GM23248 (cell line): ENCODE results near the gene PPP1R26. TPM values are rescaled to one million over a fixed set of nuclear protein-coding genes. Genes with fewer than 3 reads are reported as not detected.

Source experiments
- DNase-seq: peaks from one replicate; pipeline ENCODE4 v3.0.0-alpha.2; 2015
- H2AFZ ChIP-seq: fragments of 200-600 bp; sonication (generic); 2 replicates; pipeline ENCODE4 v1.6.1; 2016; ENCODE audit warnings: antibody characterized with exemption
- H3F3A ChIP-seq: fragments of 200-600 bp; sonication (generic); 2 replicates; pipeline ENCODE4 v1.6.1; 2016; ENCODE audit warnings: mild to moderate bottlenecking, antibody characterized with exemption, mixed run types; ENCODE audit not compliant: insufficient read depth
- H3K27ac ChIP-seq: fragments of 200-600 bp; sonication (generic); 2 replicates; pipeline ENCODE4 v1.5.1; 2016; ENCODE audit warnings: mild to moderate bottlenecking
- H3K27me3 ChIP-seq: fragments of 200-600 bp; sonication (generic); replicated peaks from 2 replicates; pipeline ENCODE4 v1.6.1; 2016; ENCODE audit warnings: mild to moderate bottlenecking; ENCODE audit not compliant: insufficient read depth
- H3K36me3 ChIP-seq: fragments of 200-600 bp; sonication (generic); 2 replicates; pipeline ENCODE4 v1.6.1; 2016; ENCODE audit warnings: low read depth, mild to moderate bottlenecking
- H3K4me1 ChIP-seq: fragments of 200-600 bp; sonication (generic); 2 replicates; pipeline ENCODE4 v1.6.1; 2016; ENCODE audit warnings: mild to moderate bottlenecking; ENCODE audit not compliant: insufficient read depth
- H3K4me2 ChIP-seq: fragments of 200-600 bp; sonication (generic); one replicate; pipeline ENCODE4 v1.6.1; 2016; ENCODE audit warnings: mild to moderate bottlenecking; ENCODE audit not compliant: unreplicated experiment
- H3K4me3 ChIP-seq: fragments of 200-600 bp; sonication (generic); 2 replicates; pipeline ENCODE4 v1.5.1; 2016; ENCODE audit warnings: mild to moderate bottlenecking
- H3K79me2 ChIP-seq: fragments of 200-600 bp; sonication (generic); 2 replicates; pipeline ENCODE4 v1.6.1; 2016; ENCODE audit warnings: mild to moderate bottlenecking; ENCODE audit not compliant: insufficient read depth
- H3K9ac ChIP-seq: fragments of 200-600 bp; sonication (generic); 2 replicates; pipeline ENCODE4 v1.6.1; 2016; ENCODE audit warnings: mild to moderate bottlenecking
- H3K9me2 ChIP-seq: fragments of 200-600 bp; sonication (generic); 2 replicates; pipeline ENCODE4 v1.6.1; 2016; ENCODE audit warnings: mixed run types, mild to moderate bottlenecking, moderate library complexity; ENCODE audit not compliant: insufficient read depth
- H3K9me3 ChIP-seq: fragments of 200-600 bp; sonication (generic); one replicate; pipeline ENCODE4 v1.6.1; 2017; ENCODE audit warnings: low read depth
- H4K20me1 ChIP-seq: fragments of 200-600 bp; sonication (generic); 2 replicates; pipeline ENCODE4 v1.6.0; 2016; ENCODE audit not compliant: insufficient read depth
- EZH2 ChIP-seq: fragments of 200-600 bp; sonication (generic); IDR thresholded peaks from 2 replicates; pipeline ENCODE4 v1.6.1; 2018; ENCODE audit warnings: antibody characterized with exemption, mild to moderate bottlenecking; ENCODE audit not compliant: insufficient read depth, poor library complexity, severe bottlenecking
- EZH2phosphoT487 ChIP-seq: fragments of 200-600 bp; sonication (generic); IDR thresholded peaks from 2 replicates; pipeline ENCODE4 v1.6.1; 2018; ENCODE audit warnings: antibody characterized with exemption, moderate library complexity, mild to moderate bottlenecking, low read depth; ENCODE audit not compliant: insufficient read depth
- WGBS, 2 experiments: methylation state at CpG; one replicate each; pipeline ENCODE4 v1.1.6; 2015 to 2017; ENCODE audit warnings: low lambda C conversion rate in 2 of 2, low coverage in 1 of 2; ENCODE audit errors: missing lambda C conversion rate in 2 of 2; 5-methylcytosine and 5-hydroxymethylcytosine counted together
- in situ Hi-C: fragments of 300-500 bp; cut with MboI; formaldehyde crosslinking; loops from 2 replicates; pipeline ENCODE4 v1.15.0; 2020
- polyA plus RNA-seq: library from polyadenylated mRNA; unstranded; fragments of >200 nt; fragmentation: Nextera tagmentation; extraction: Ambion mirVana; gene quantifications from 2 replicates; pipeline ENCODE4 v1.2.1, GENCODE V29; 2016
- total RNA-seq: library from RNA; depleted of rRNA; stranded (reverse); fragments of >200 nt; shearing (Covaris generic); gene quantifications from 2 replicates; pipeline ENCODE4 v1.2.3, GENCODE V29; 2014

Gene PPP1R26
- total and polyA plus RNA-seq, 2 experiments from 2014 or later = 2.2 to 13.4 TPM

DNA sequence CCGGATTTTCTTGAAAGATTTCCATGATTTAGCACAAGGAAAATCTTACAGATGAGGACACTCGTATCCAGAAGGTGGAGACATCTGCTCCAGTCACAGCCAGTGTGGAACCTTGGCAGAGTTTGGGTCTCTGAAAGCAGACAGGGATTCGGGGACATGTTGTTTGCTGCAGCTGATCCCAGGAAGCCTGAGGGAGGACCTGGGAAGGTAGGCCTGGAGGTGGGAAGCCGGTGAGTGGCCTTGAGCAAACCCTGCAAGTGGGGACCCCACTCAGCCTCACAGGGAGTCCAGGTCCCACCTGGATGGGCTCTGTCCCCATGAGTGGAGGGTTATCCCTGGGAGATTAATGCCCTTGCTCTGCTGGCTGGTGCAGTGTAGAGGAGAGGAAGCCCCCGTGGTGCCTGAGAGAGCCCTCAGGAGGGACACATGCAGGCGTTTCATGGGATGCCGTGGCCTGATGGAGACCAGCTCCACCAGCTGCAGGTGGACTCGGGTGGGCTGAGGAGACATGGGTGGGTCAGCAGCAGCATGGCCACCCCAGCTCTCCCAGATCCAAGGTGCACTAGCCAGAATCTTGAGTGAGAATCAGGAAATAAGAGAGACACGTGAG lies 28.7 kb downstream of the PPP1R26 start:
- Histone ChIP-seq H3K27ac (no peak overlapping the region), H3K9me3 (no peaks in the 10 kb centered on the region), H3K4me1 (peaks cover 12% of the 10 kb centered on the region), H2AFZ (no peak overlapping the region), H4K20me1 (no peaks in the 10 kb centered on the region), H3K9me2 (no peaks in the 10 kb centered on the region), H3K36me3 (no peaks in the 10 kb centered on the region), H3K4me2 (no peak overlapping the region), H3K9ac (no peak overlapping the region), H3K27me3 (no peaks in the 10 kb centered on the region), H3F3A (peaks cover 13% of the 10 kb centered on the region; the same call in 1 of the 2 replicates), H3K4me3 (no peak overlapping the region), H3K79me2 (no peaks in the 10 kb centered on the region; the same call in 1 of the 2 replicates)
- TF ChIP-seq EZH2phosphoT487 (no peak), EZH2 (no peak)
- in situ Hi-C loops = no loop called here
- WGBS, 2 experiments = 85% methylated on average over 9 of the region's 9 CpGs
- DNase-seq = no peak

GRCh38 chr9:135509458-135509857 lies 29.9 kb downstream of the PPP1R26 start:
- Histone ChIP-seq H3K27ac (no peak overlapping the region), H2AFZ (no peak overlapping the region), H3K79me2 (no peaks in the 10 kb centered on the region), H3K4me2 (no peak overlapping the region), H3K27me3 (no peaks in the 10 kb centered on the region), H3K4me3 (no peak overlapping the region), H3K9me3 (no peaks in the 10 kb centered on the region), H3K36me3 (no peaks in the 10 kb centered on the region), H3K4me1 (peaks cover 12% of the 10 kb centered on the region), H3F3A (peaks cover 13% of the 10 kb centered on the region; the same call in 1 of the 2 replicates), H3K9me2 (no peaks in the 10 kb centered on the region), H3K9ac (no peak overlapping the region), H4K20me1 (no peaks in the 10 kb centered on the region)
- TF ChIP-seq EZH2 (no peak), EZH2phosphoT487 (no peak)
- DNase-seq = no peak
- 69 to 76% methylated on average over 2 of the region's 2 CpGs for WGBS, 2 experiments
- in situ Hi-C loops = no loop called here

DNA sequence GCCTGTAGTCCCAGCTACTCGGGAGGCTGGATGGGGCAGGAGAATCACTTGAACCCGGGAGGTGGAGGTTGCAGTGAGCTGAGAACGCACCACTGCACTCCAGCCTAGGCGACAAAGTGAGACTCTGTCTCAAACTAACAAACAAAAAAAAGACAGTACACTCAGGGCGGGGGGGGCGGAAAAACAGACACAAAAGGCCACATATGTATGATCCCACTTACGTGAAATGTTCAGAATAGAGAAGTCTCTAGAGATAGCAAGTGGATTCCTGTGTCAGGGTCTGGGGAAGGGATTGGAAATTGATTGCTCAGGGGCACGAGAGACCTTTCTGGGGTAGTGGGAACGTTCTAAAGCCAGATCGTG lies 32.6 kb downstream of the PPP1R26 start:
- DNase-seq = no peak
- Histone ChIP-seq H3K4me3 (no peak overlapping the region), H3K27me3 (peaks cover 6% of the 10 kb centered on the region; the same call in 1 of the 2 replicates), H4K20me1 (no peaks in the 10 kb centered on the region), H3K9ac (no peak overlapping the region), H2AFZ (no peak overlapping the region), H3K27ac (no peak overlapping the region), H3K4me2 (no peak overlapping the region), H3K79me2 (no peaks in the 10 kb centered on the region), H3K4me1 (peaks cover 12% of the 10 kb centered on the region), H3K36me3 (no peaks in the 10 kb centered on the region), H3K9me3 (no peaks in the 10 kb centered on the region), H3F3A (peaks cover 13% of the 10 kb centered on the region; the same call in 1 of the 2 replicates), H3K9me2 (no peaks in the 10 kb centered on the region)
- TF ChIP-seq EZH2phosphoT487 (no peak), EZH2 (no peak)
- WGBS, 2 experiments = 89% methylated on average over 10 of the region's 10 CpGs
- in situ Hi-C loops = no loop called here

- Histone ChIP-seq H3K9me3 (no peaks in the 10 kb centered on the region), H3K4me2 (no peak overlapping the region), H3K79me2 (no peaks in the 10 kb centered on the region), H3K27me3 (peaks cover 13% of the 10 kb centered on the region; the same call in 1 of the 2 replicates), H3K4me3 (no peak overlapping the region), H3K9ac (no peak overlapping the region), H3K27ac (no peak overlapping the region), H3K4me1 (peaks cover 12% of the 10 kb centered on the region), H3K36me3 (no peaks in the 10 kb centered on the region), H2AFZ (no peak overlapping the region), H3K9me2 (no peaks in the 10 kb centered on the region), H3F3A (peaks cover 13% of the 10 kb centered on the region; the same call in 1 of the 2 replicates), H4K20me1 (no peaks in the 10 kb centered on the region)
- in situ Hi-C loops = no loop called here
- WGBS, 2 experiments = 35 to 49% methylated on average over 7 of the region's 7 CpGs
- no peak for DNase-seq
- TF ChIP-seq EZH2 = no peak
- no peak for TF ChIP-seq EZH2phosphoT487
These were observed 33.3 kb downstream of the PPP1R26 start for GRCh38 chr9:135512904-135513303.
